HEK293 (cell line): ENCODE data around the gene FHIT.

Source experiments
- CTCF ChIA-PET: fragments of 350-600 bp; formaldehyde crosslinking; extraction: SDS; loops from one replicate; lab custom pipeline; 2021; ENCODE audit warnings: antibody characterized with exemption; lab: Yijun Ruan, JAX
- POLR2A ChIA-PET: fragments of 300-600 bp; formaldehyde crosslinking; extraction: SDS; loops from one replicate; lab custom pipeline; 2020; ENCODE audit warnings: antibody characterized with exemption, inconsistent platforms; lab: Yijun Ruan, JAX
- H3K27ac ChIP-seq: fragments of 200-500 bp; sonication (Bioruptor generic); 2 replicates; pipeline ENCODE4 v1.5.1; 2014; ENCODE audit warnings: low read depth, low read length, control low read depth, inconsistent platforms; ENCODE audit errors: extremely low read depth
- H3K36me3 ChIP-seq, 2 experiments: fragments of 200-500 bp in 1 of 2; sonication (Bioruptor generic) in 1 of 2; 1 replicate in 1 of 2; 2 replicates in 1 of 2; pipeline ENCODE4 v1.5.1; 2014 to 2017; ENCODE audit warnings: inconsistent platforms in 2 of 2, low read length in 2 of 2; ENCODE audit not compliant: control insufficient read depth in 2 of 2, insufficient read depth in 1 of 2
- H3K4me1 ChIP-seq: fragments of 200-500 bp; sonication (Bioruptor generic); 2 replicates; pipeline ENCODE4 v1.5.1; 2014; ENCODE audit warnings: mild to moderate bottlenecking, low read length, inconsistent platforms; ENCODE audit not compliant: control insufficient read depth, insufficient read depth
- H3K4me3 ChIP-seq: 2 replicates; pipeline ENCODE4 v1.5.1; 2011; ENCODE audit warnings: low read depth, mild to moderate bottlenecking, control low read depth, low read length, moderate library complexity
- H3K9me3 ChIP-seq: fragments of 200-500 bp; sonication (Bioruptor generic); 2 replicates; pipeline ENCODE4 v1.5.1; 2014; ENCODE audit warnings: low read depth, low read length, inconsistent platforms; ENCODE audit not compliant: control insufficient read depth, insufficient read depth
- FEZF1 ChIP-seq: fragments of 450-650 bp; formaldehyde crosslinking; IDR thresholded peaks from 2 replicates; pipeline ENCODE4 v1.5.1; 2016; ENCODE audit warnings: missing biosample characterization, missing genetic modification characterization
- GLI2 ChIP-seq: fragments of 450-650 bp; formaldehyde crosslinking; IDR thresholded peaks from 2 replicates; pipeline ENCODE4; 2017; ENCODE audit warnings: missing biosample characterization, missing genetic modification characterization, low read depth, borderline replicate concordance
- KLF8 ChIP-seq: fragments of 450-650 bp; formaldehyde crosslinking; IDR thresholded peaks from 2 replicates; pipeline ENCODE4 v1.5.1; 2016; ENCODE audit warnings: missing biosample characterization, missing genetic modification characterization
- ZBTB1 ChIP-seq: fragments of 450-650 bp; formaldehyde crosslinking; IDR thresholded peaks from 2 replicates; pipeline ENCODE4 v1.5.1; 2016; ENCODE audit warnings: missing biosample characterization, missing genetic modification characterization
- ZBTB8A ChIP-seq: fragments of 450-650 bp; formaldehyde crosslinking; IDR thresholded peaks from 2 replicates; pipeline ENCODE4 v1.5.1; 2016; ENCODE audit warnings: missing biosample characterization, missing genetic modification characterization
- ZNF175 ChIP-seq: fragments of 450-650 bp; formaldehyde crosslinking; IDR thresholded peaks from 2 replicates; pipeline ENCODE4 v1.5.1; 2016; ENCODE audit warnings: missing biosample characterization, missing genetic modification characterization
- ZNF19 ChIP-seq: fragments of 450-650 bp; formaldehyde crosslinking; IDR thresholded peaks from 2 replicates; pipeline ENCODE4; 2016; ENCODE audit warnings: missing biosample characterization, missing genetic modification characterization, low read depth
- ZNF211 ChIP-seq: fragments of 450-650 bp; formaldehyde crosslinking; IDR thresholded peaks from 2 replicates; pipeline ENCODE4 v1.5.1; 2016; ENCODE audit warnings: low read depth, missing biosample characterization, missing genetic modification characterization
- ZNF311 ChIP-seq: fragments of 450-650 bp; formaldehyde crosslinking; IDR thresholded peaks from 2 replicates; pipeline ENCODE4 v1.5.1; 2017; ENCODE audit warnings: missing biosample characterization, missing genetic modification characterization, borderline replicate concordance
- ZNF626 ChIP-seq: fragments of 450-650 bp; sonication (Bioruptor Pico); formaldehyde crosslinking; IDR thresholded peaks from 2 replicates; pipeline ENCODE4 v1.5.1; 2018; ENCODE audit warnings: missing biosample characterization, missing genetic modification characterization, inconsistent platforms
- ZNF660 ChIP-seq: fragments of 450-650 bp; IDR thresholded peaks from 2 replicates; pipeline ENCODE4 v1.5.1; 2018; ENCODE audit warnings: missing biosample characterization, mild to moderate bottlenecking, missing genetic modification characterization
- ZNF747 ChIP-seq: fragments of 450-650 bp; formaldehyde crosslinking; IDR thresholded peaks from 2 replicates; pipeline ENCODE4 v1.5.1; 2016; ENCODE audit warnings: missing biosample characterization, missing genetic modification characterization
- ZNF792 ChIP-seq: fragments of 450-650 bp; formaldehyde crosslinking; IDR thresholded peaks from 2 replicates; pipeline ENCODE4 v1.5.1; 2016; ENCODE audit warnings: missing biosample characterization, missing genetic modification characterization
- TF ChIP-seq, protein P1 (sequence below): fragments of 450-650 bp; formaldehyde crosslinking; IDR thresholded peaks from 2 replicates; pipeline ENCODE4 v1.5.1; 2016; ENCODE audit warnings: missing biosample characterization, missing genetic modification characterization
- TF ChIP-seq, protein P2 (sequence below): fragments of 450-650 bp; formaldehyde crosslinking; IDR thresholded peaks from 2 replicates; pipeline ENCODE4 v1.5.1; 2016; ENCODE audit warnings: missing biosample characterization, missing genetic modification characterization
- TF ChIP-seq, protein P3 (sequence below): fragments of 450-650 bp; formaldehyde crosslinking; IDR thresholded peaks from 2 replicates; pipeline ENCODE4 v1.5.1; 2017; ENCODE audit warnings: missing biosample characterization, missing genetic modification characterization
- TF ChIP-seq, protein P4 (sequence below): fragments of 450-650 bp; formaldehyde crosslinking; IDR thresholded peaks from 2 replicates; pipeline ENCODE4 v1.5.1; 2016; ENCODE audit warnings: missing biosample characterization, missing genetic modification characterization, borderline replicate concordance
- TF ChIP-seq, protein P5 (sequence below): fragments of 450-650 bp; formaldehyde crosslinking; IDR thresholded peaks from 2 replicates; pipeline ENCODE4 v1.5.1; 2016; ENCODE audit warnings: missing biosample characterization, missing genetic modification characterization, low read depth
- TF ChIP-seq, protein P6 (sequence below): fragments of 450-650 bp; formaldehyde crosslinking; IDR thresholded peaks from 2 replicates; pipeline ENCODE4 v1.5.1; 2016; ENCODE audit warnings: missing biosample characterization, missing genetic modification characterization, low read depth

Gene FHIT

DNA sequence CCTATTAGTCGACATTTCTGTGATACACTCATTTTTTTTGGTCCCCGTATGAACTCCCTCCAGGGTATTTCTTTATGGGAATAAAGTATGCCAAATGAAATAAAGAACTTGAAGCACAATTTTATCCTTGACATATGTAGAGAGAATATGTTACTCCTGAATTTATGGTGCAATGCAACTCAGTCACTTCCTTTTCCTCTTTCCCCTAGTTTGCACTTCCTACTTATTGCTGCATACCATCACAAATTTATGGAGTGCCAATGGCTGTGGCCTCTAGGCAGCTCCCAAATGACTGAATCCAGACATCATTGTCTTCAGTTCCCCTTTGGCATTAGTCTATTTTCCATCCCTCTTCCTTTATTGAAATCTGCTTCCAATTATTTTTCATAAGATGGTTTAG is 403.5 kb downstream of the FHIT start:
- Histone ChIP-seq H3K36me3 (no peaks in the 10 kb centered on the region), H3K4me1 (no peaks in the 10 kb centered on the region), H3K4me3 (no peak overlapping the region), H3K27ac (no peak overlapping the region), H3K9me3 (no peaks in the 10 kb centered on the region)
- CTCF ChIA-PET: no interaction called here
- POLR2A ChIA-PET: no interaction called here
- TF ChIP-seq ZNF175 (tag by site-specific recombination) (no peak), ZBTB8A (tag by site-specific recombination) (no peak), ZNF792 (tag by site-specific recombination) (no peak)
- TF ChIP-seq, protein P1, sequence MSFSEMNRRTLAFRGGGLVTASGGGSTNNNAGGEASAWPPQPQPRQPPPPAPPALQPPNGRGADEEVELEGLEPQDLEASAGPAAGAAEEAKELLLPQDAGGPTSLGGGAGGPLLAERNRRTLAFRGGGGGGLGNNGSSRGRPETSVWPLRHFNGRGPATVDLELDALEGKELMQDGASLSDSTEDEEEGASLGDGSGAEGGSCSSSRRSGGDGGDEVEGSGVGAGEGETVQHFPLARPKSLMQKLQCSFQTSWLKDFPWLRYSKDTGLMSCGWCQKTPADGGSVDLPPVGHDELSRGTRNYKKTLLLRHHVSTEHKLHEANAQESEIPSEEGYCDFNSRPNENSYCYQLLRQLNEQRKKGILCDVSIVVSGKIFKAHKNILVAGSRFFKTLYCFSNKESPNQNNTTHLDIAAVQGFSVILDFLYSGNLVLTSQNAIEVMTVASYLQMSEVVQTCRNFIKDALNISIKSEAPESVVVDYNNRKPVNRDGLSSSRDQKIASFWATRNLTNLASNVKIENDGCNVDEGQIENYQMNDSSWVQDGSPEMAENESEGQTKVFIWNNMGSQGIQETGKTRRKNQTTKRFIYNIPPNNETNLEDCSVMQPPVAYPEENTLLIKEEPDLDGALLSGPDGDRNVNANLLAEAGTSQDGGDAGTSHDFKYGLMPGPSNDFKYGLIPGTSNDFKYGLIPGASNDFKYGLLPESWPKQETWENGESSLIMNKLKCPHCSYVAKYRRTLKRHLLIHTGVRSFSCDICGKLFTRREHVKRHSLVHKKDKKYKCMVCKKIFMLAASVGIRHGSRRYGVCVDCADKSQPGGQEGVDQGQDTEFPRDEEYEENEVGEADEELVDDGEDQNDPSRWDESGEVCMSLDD: no peak
- TF ChIP-seq, protein P2, sequence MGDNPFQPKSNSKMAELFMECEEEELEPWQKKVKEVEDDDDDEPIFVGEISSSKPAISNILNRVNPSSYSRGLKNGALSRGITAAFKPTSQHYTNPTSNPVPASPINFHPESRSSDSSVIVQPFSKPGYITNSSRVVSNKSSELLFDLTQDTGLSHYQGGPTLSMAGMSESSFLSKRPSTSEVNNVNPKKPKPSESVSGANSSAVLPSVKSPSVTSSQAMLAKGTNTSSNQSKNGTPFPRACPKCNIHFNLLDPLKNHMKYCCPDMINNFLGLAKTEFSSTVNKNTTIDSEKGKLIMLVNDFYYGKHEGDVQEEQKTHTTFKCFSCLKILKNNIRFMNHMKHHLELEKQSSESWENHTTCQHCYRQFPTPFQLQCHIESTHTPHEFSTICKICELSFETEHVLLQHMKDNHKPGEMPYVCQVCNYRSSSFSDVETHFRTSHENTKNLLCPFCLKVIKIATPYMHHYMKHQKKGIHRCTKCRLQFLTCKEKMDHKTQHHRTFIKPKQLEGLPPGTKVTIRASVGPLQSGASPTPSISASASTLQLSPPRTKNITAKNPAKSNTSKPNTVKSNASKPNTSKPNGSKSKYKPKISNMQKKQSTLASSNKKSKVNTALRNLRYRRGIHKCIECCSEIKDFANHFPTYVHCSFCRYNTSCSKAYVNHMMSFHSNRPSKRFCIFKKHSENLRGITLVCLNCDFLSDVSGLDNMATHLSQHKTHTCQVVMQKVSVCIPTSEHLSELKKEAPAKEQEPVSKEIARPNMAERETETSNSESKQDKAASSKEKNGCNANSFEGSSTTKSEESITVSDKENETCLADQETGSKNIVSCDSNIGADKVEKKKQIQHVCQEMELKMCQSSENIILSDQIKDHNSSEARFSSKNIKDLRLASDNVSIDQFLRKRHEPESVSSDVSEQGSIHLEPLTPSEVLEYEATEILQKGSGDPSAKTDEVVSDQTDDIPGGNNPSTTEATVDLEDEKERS (tag by site-specific recombination): no peak

DNA sequence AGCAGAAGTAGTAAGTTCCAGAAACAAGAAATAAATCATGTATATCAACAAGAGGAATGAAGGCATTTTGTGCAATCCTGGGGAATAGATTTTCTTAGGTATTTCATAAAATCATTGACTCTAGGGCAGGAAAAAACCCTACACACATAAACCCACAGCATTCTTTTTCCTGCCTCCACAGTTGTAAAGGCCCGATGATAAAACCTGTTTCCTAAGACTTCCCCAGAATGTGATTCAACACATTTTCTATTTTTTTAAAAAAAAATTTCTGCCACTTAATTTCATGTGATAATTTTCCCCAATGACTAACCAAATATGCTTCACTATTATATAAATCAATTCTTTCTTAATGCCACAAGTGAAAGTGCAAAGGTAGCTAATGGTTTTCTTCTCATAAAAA is 407.0 kb downstream of the FHIT start:
- no peaks in the 10 kb centered on the region for H3K36me3 ChIP-seq
- H3K4me3 ChIP-seq: no peak overlapping the region
- peaks cover 5% of the 10 kb centered on the region for H3K4me1 ChIP-seq
- H3K9me3 ChIP-seq: no peaks in the 10 kb centered on the region
- ChIA-PET CTCF (interaction anchor here (0.7 kb wide), 1 partner anchor 75 kb away, joined by 3 read pairs; no protein-coding TSS in a partner anchor), POLR2A (no interaction called here)
- no peak overlapping the region for H3K27ac ChIP-seq
- TF ChIP-seq, protein P3, sequence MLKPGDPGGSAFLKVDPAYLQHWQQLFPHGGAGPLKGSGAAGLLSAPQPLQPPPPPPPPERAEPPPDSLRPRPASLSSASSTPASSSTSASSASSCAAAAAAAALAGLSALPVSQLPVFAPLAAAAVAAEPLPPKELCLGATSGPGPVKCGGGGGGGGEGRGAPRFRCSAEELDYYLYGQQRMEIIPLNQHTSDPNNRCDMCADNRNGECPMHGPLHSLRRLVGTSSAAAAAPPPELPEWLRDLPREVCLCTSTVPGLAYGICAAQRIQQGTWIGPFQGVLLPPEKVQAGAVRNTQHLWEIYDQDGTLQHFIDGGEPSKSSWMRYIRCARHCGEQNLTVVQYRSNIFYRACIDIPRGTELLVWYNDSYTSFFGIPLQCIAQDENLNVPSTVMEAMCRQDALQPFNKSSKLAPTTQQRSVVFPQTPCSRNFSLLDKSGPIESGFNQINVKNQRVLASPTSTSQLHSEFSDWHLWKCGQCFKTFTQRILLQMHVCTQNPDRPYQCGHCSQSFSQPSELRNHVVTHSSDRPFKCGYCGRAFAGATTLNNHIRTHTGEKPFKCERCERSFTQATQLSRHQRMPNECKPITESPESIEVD (tag by site-specific recombination): no peak
- TF ChIP-seq ZNF660 (tag by site-specific recombination): no peak
- TF ChIP-seq, protein P4, sequence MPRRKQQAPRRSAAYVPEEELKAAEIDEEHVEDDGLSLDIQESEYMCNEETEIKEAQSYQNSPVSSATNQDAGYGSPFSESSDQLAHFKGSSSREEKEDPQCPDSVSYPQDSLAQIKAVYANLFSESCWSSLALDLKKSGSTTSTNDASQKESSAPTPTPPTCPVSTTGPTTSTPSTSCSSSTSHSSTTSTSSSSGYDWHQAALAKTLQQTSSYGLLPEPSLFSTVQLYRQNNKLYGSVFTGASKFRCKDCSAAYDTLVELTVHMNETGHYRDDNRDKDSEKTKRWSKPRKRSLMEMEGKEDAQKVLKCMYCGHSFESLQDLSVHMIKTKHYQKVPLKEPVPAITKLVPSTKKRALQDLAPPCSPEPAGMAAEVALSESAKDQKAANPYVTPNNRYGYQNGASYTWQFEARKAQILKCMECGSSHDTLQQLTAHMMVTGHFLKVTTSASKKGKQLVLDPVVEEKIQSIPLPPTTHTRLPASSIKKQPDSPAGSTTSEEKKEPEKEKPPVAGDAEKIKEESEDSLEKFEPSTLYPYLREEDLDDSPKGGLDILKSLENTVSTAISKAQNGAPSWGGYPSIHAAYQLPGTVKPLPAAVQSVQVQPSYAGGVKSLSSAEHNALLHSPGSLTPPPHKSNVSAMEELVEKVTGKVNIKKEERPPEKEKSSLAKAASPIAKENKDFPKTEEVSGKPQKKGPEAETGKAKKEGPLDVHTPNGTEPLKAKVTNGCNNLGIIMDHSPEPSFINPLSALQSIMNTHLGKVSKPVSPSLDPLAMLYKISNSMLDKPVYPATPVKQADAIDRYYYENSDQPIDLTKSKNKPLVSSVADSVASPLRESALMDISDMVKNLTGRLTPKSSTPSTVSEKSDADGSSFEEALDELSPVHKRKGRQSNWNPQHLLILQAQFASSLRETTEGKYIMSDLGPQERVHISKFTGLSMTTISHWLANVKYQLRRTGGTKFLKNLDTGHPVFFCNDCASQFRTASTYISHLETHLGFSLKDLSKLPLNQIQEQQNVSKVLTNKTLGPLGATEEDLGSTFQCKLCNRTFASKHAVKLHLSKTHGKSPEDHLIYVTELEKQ (tag by site-specific recombination): no peak
- TF ChIP-seq KLF8 (tag by site-specific recombination): no peak
- no peak for TF ChIP-seq GLI2
- TF ChIP-seq ZNF747 (tag by site-specific recombination): no peak
- TF ChIP-seq, protein P5, sequence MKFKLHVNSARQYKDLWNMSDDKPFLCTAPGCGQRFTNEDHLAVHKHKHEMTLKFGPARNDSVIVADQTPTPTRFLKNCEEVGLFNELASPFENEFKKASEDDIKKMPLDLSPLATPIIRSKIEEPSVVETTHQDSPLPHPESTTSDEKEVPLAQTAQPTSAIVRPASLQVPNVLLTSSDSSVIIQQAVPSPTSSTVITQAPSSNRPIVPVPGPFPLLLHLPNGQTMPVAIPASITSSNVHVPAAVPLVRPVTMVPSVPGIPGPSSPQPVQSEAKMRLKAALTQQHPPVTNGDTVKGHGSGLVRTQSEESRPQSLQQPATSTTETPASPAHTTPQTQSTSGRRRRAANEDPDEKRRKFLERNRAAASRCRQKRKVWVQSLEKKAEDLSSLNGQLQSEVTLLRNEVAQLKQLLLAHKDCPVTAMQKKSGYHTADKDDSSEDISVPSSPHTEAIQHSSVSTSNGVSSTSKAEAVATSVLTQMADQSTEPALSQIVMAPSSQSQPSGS (tag by site-specific recombination): no peak
- no peak for TF ChIP-seq ZNF19
- TF ChIP-seq ZBTB1 (tag by site-specific recombination): no peak
- TF ChIP-seq, protein P6, sequence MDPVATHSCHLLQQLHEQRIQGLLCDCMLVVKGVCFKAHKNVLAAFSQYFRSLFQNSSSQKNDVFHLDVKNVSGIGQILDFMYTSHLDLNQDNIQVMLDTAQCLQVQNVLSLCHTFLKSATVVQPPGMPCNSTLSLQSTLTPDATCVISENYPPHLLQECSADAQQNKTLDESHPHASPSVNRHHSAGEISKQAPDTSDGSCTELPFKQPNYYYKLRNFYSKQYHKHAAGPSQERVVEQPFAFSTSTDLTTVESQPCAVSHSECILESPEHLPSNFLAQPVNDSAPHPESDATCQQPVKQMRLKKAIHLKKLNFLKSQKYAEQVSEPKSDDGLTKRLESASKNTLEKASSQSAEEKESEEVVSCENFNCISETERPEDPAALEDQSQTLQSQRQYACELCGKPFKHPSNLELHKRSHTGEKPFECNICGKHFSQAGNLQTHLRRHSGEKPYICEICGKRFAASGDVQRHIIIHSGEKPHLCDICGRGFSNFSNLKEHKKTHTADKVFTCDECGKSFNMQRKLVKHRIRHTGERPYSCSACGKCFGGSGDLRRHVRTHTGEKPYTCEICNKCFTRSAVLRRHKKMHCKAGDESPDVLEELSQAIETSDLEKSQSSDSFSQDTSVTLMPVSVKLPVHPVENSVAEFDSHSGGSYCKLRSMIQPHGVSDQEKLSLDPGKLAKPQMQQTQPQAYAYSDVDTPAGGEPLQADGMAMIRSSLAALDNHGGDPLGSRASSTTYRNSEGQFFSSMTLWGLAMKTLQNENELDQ (tag by site-specific recombination): no peak
- TF ChIP-seq ZNF311: no peak
- TF ChIP-seq ZNF211 (tag by site-specific recombination): no peak
- no peak for TF ChIP-seq FEZF1 (tag by site-specific recombination)
- no peak for TF ChIP-seq ZNF626 (tag by site-specific recombination)
